Gastroesophageal sphincter (tissue), 4 donors: ENCODE data around the gene CD27. TPM values are rescaled to one million over a fixed set of nuclear protein-coding genes. Genes with fewer than 3 reads are reported as not detected.

ENCODE experiments used
- ATAC-seq: fragments of 150-250 bp; one replicate; pipeline ENCODE4 v1.9.1; 2016; ENCODE audit warnings: mild to moderate bottlenecking, moderate library complexity
- H3K27ac ChIP-seq, 4 donors: fragments of 200-600 bp; sonication (generic) in 3 of 4; 1 replicate in 3 of 4; 2 replicates in 1 of 4; pipeline ENCODE4 v1.5.1; 2016 to 2019
- H3K27me3 ChIP-seq: fragments of 200-600 bp; sonication (generic); one replicate; pipeline ENCODE4 v1.5.1; 2019
- H3K36me3 ChIP-seq, 2 donors: fragments of 200-600 bp; sonication (generic); one replicate each; pipeline ENCODE4 v1.5.1; 2019; ENCODE audit warnings: control low read depth in 1 of 2
- H3K4me1 ChIP-seq, 3 donors: fragments of 200-600 bp; sonication (generic); 1 replicate in 2 of 3; 2 replicates in 1 of 3; pipeline ENCODE4 v1.5.1; 2016 to 2019; ENCODE audit warnings: control low read depth in 2 of 3
- H3K4me3 ChIP-seq, 2 donors: fragments of 200-600 bp; sonication (generic); one replicate each; pipeline ENCODE4 v1.5.1; 2019; ENCODE audit warnings: mild to moderate bottlenecking in 1 of 2, moderate library complexity in 1 of 2
- H3K9me3 ChIP-seq, 3 donors: fragments of 200-600 bp; sonication (generic); one replicate each; pipeline ENCODE4 v1.5.1; 2017 to 2019; ENCODE audit warnings: control low read depth in 2 of 3
- CTCF ChIP-seq, 4 experiments: fragments of 200-600 bp in 2 of 4; fragments of 450-650 bp in 2 of 4; sonication (generic) in 1 of 4; IDR thresholded peaks; one replicate each; pipeline ENCODE4 v1.5.1; 2017 to 2019; ENCODE audit warnings: antibody characterized with exemption in 4 of 4, mild to moderate bottlenecking in 2 of 4, moderate library complexity in 2 of 4
- EP300 ChIP-seq: sonication (generic); formaldehyde crosslinking; IDR thresholded peaks from one replicate; pipeline ENCODE4 v1.6.1; 2017; ENCODE audit warnings: antibody characterized with exemption, mild to moderate bottlenecking
- POLR2A ChIP-seq, 2 donors: fragments of 450-650 bp; IDR thresholded peaks; one replicate each; pipeline ENCODE4 v1.6.1; 2017; ENCODE audit warnings: antibody characterized with exemption in 2 of 2, mild to moderate bottlenecking in 2 of 2, moderate library complexity in 1 of 2
- POLR2AphosphoS5 ChIP-seq: sonication (generic); formaldehyde crosslinking; IDR thresholded peaks from one replicate; pipeline ENCODE4 v1.6.1; 2017; ENCODE audit warnings: antibody characterized with exemption
- WGBS, 2 donors: methylation state at CpG; one replicate each; pipeline ENCODE4 v1.1.5; 2018; ENCODE audit warnings: low coverage in 1 of 2; 5-methylcytosine and 5-hydroxymethylcytosine counted together
- total RNA-seq, 4 donors: library from RNA; depleted of rRNA; stranded (reverse); fragments of >200 nt; gene quantifications; one replicate each; pipeline ENCODE4 v1.1.0, GENCODE V29; 2016

CD27 gene
- total RNA-seq: under 1 TPM in 2 of 4 donors, not detected in 2; 0.45 to 0.89 TPM

GRCh38 chr12:6444704-6445688 lies at the start of gene CD27:
CD27 (plus strand) TSS chr12:6444955; CDS start chr12:6445096, 141 bp downstream.
- TF ChIP-seq CTCF (IDR thresholded peaks at IDR 0.05): no peak
- no peak for TF ChIP-seq POLR2A (IDR thresholded peaks at IDR 0.05)
- no peak for TF ChIP-seq EP300
- no peak for TF ChIP-seq POLR2AphosphoS5
- no peak within 1 kb of the TSS for H3K27ac ChIP-seq
- peak within 1 kb of the TSS in 1 of 2 donors; percentile 14 for H3K4me3 ChIP-seq
- peaks cover 0 to 65% of the 10 kb centered on the region in 2 donors for H3K36me3 ChIP-seq
- H3K4me1 ChIP-seq: peaks cover 0 to 19% (median 2%) of the 10 kb centered on the region in 3 donors
- ATAC-seq: no peak
- WGBS, 2 donors: 49 to 84% methylated on average over 2 to 6 of the region's 16 CpGs
- no peaks in the 10 kb centered on the region for H3K9me3 ChIP-seq
- no peaks in the 10 kb centered on the region for H3K27me3 ChIP-seq

GRCh38 chr12:6396031-6396430 lies 48.7 kb upstream of the CD27 start:
- Histone ChIP-seq H3K36me3 (peaks cover 0 to 6% of the 10 kb centered on the region in 2 donors), H3K27me3 (no peaks in the 10 kb centered on the region), H3K4me1 (peaks cover 0 to 23% (median 10%) of the 10 kb centered on the region in 3 donors), H3K9me3 (no peaks in the 10 kb centered on the region), H3K4me3 (no peak overlapping the region), H3K27ac (no peak overlapping the region)
- no peak for ATAC-seq
- 79 to 80% methylated on average over 1 to 2 of the region's 2 CpGs for WGBS, 2 donors
- TF ChIP-seq EP300 (no peak), CTCF (IDR thresholded peaks at IDR 0.05) (no peak), POLR2A (IDR thresholded peaks at IDR 0.05) (no peak), POLR2AphosphoS5 (no peak)

- no peaks in the 10 kb centered on the region for H3K36me3 ChIP-seq
- 91 to 92% methylated on average over 7 of the region's 7 CpGs for WGBS, 2 donors
- no peak for TF ChIP-seq EP300
- TF ChIP-seq POLR2AphosphoS5: no peak
- no peak for TF ChIP-seq POLR2A (IDR thresholded peaks at IDR 0.05)
- TF ChIP-seq CTCF (IDR thresholded peaks at IDR 0.05): no peak
- no peak overlapping the region for H3K4me3 ChIP-seq
- no peaks in the 10 kb centered on the region for H3K4me1 ChIP-seq
- H3K27me3 ChIP-seq: no peaks in the 10 kb centered on the region
- no peak for ATAC-seq
- no peaks in the 10 kb centered on the region for H3K9me3 ChIP-seq
- no peak overlapping the region for H3K27ac ChIP-seq
Observed at GRCh38 chr12:6399884-6400644, 44.7 kb upstream of the CD27 start.

- Histone ChIP-seq H3K27ac (no peak overlapping the region), H3K4me1 (no peaks in the 10 kb centered on the region), H3K36me3 (no peaks in the 10 kb centered on the region), H3K27me3 (no peaks in the 10 kb centered on the region), H3K9me3 (no peaks in the 10 kb centered on the region), H3K4me3 (no peak overlapping the region)
- TF ChIP-seq POLR2AphosphoS5 (no peak), POLR2A (IDR thresholded peaks at IDR 0.05) (no peak), EP300 (no peak), CTCF (IDR thresholded peaks at IDR 0.05) (no peak)
- 74 to 83% methylated on average over 4 to 5 of the region's 5 CpGs for WGBS, 2 donors
- ATAC-seq: no peak
Observed at GRCh38 chr12:6404390-6404789, 40.4 kb upstream of the CD27 start.
